Measurements from ENCODE around the gene RBM38.
A peak's percentile ranks its signal among the peaks of the same experiment; 100 is the strongest.

Gene RBM38

DNA sequence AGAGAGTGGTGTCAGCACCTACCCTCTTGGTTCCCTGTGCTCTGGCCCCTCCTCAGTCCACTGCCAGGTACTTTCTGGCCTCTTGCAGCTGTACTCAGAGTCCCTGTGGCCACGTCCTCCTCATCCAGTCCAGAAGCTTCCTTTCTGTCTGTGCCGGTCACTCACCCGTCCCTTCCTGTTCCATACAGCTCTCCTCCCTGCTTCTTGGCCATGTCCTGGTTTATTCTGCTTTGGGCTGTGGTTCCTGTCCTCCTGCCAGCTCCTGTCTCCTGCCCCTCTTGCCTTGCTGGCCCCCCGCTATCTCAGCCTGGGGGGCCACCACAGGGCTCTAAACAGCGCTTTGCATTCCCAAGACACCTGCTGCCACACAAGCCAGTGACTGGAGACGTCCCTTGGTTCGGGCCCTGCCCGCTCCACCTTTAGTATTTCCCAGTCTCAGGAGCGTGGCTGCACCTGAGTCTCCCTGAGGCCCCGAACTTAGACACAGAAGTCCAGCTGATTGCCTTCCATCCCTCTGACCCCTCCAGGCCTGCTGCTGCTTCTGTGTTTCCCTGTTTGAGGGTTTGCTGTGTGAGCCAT, 15.5 kb upstream of the RBM38 start:
- FAIRE-seq: no peak

DNA sequence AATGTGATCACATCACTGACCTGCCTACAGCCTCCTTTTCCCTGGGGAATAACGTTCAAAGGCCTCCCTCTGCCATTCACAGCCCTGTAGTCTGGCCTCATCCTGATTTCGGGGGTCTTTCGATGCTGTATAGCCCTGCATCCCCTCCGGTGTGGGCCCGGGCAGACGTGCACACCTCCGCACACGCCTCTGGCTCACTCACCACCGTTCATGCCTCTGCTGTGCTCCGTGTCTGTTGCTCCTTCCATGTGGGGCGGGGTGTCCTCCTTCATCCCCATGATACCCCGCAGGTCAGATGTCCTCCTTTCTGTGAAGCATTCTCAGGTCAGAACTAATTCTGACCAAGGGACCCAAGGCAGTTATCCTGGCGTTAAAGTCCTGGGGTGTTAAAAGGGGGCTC, 13.8 kb upstream of the RBM38 start:
- FAIRE-seq: no peak

DNA sequence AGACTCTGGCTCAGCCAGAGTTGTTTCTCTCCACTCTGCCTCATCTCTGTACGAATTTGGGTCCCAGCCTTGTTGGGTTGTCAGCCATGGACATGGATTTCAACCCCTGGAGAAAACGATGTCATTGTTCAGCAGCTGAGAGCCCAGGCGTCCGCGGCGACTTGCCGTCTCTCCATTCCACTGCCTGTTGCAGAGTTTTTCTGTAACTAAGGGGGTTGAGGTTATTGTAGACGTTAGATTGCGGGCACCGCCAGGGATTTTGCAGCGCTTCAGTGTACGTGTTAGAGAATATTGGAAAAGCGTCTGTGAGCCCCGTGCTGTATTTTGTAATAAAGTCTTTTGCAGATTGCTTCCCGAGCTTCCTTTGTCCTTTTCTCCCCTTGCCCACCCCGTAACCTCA, 13.1 kb upstream of the RBM38 start:
- no peak for FAIRE-seq

DNA sequence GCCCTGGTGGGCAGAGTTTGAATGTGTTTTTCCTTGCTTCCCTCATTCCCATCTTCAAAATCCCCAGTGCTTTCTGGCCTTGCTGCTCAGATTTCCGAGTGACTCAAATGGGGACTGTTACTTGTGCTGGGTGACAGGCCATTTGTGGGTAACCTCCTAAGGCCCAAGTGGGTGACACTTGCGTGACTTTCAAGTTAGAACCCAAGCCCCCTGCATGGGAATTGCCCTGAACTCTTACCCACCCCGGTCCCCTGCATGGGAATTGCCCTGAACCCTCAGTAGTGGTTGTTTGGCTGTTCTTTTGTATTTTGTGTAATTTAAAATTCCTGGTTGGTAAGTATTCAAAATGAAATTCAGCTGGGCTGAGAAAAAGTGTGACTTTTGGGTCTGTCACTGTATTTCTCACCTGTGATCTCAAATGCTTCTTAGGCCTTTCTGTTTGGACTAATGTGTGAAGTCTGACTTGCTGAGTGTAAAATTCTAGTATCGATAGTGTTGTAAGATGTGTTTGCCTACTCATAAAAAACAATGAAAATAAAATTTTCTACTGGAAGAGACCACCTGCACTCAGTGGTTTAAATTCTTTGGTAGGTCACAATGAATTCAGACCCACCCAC, 12.4 kb upstream of the RBM38 start:
- no peak for FAIRE-seq

DNA sequence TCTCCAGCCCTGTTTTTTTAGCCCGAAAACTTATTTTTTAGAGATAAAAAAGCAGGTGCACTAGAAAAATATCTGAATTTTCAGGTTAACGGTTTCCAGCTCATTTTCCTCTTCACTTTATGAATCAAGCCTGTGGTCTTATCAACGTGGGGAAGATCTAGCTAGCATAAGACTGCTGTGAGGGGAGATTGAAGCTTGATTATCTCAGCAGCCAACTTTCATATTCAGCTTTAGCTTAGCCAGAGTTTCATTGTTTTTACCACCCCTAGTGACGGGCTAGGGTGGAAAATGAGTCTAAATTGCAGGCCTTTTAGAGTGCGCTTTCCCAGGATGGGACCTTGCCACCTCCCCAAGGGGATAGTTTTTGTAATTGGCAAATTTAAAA, 11.9 kb upstream of the RBM38 start:
- no peak for FAIRE-seq

DNA sequence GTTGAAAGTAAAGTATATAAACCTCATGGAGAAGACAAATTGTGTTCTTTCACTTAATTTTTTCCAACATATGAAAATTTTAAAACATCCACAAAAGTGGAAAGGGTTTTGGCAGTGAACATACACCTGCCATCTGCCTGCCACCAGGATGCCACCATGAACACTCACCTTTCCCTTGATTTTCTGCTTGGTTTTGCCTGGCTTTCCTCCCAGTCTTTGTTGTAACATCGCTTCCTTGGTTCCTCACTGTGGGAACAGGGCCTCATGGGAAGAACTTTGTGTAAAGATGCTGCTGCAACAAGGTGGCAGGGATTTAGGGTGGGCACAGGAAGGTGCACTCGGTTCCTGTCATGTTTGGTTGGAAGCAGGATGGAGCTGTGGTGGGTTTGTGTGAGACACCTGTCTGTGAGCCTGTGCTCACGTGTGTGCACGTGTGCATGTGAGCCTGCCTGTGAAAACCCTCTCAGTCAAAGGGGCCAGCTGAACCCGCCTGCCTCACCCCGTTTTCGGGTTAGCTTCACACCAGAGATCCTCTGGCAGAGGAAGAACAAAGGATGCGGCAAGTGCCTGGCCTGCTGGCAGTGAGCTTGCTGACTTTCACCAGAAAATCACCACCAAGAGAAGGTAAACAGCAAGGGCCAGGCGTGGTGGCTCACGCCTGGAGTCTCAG, 11.0 kb upstream of the RBM38 start:
- FAIRE-seq: no peak

DNA sequence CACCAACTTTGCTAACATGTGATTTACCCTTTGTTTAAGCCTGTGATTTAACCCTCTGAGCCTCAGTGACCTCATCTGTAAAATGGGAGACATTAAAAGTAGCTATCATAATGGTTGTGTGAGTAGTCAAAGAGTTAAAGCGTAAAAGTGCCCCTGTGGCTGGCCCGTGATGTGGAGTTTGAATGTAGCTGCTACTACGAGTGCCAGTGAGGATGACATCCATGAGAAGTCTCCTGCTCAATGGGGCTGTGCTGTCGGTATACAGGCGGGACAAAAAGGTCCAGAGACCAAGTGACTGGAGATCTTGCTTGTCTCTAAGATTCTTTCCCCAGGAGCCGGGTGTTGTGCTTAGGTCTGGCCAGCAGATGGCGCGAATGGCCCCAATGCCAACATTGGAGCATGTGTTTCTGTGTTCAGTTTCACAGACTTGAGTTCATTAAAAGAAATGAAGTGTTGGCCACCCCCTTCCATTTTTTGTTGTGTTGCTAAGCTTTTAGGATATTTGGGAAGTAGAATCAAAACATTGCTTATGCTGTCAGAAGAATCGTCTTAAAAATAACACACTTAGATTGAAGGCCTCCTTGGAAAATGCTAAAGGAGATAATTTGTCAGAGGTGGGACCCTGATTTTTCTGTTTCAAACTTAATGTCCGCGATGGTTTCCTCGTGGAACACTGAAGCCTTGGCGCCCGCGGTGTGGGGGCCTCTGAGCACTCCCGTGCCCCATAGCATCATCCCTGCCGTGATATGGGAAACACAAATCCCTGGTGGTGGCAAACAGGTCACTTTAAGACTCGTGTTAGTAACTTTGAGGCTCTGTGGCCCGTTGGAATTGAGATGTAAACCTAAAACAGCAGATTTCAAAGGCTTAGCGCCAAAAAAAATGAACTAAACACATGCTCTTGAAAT, 9.3 kb upstream of the RBM38 start:
- peak; percentile 76 for FAIRE-seq

DNA sequence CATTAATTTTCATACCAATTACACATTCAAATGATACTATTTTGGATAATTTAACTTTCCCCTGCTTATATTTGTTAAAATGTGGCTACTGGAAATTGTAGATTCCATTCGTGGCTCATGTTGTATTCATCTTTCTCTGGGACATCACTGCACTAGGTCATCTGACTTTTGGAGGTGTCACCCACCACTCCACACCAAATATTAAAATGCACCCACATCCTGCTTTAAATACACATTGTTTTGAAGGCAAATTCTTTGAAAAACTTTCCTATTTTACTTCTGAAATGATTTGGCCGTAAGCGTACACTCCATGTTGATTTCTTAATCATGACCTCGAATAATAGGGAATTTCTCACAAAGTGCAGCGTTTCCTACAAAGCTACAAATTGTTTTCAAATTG, 8.7 kb upstream of the RBM38 start:
- no peak for FAIRE-seq

DNA sequence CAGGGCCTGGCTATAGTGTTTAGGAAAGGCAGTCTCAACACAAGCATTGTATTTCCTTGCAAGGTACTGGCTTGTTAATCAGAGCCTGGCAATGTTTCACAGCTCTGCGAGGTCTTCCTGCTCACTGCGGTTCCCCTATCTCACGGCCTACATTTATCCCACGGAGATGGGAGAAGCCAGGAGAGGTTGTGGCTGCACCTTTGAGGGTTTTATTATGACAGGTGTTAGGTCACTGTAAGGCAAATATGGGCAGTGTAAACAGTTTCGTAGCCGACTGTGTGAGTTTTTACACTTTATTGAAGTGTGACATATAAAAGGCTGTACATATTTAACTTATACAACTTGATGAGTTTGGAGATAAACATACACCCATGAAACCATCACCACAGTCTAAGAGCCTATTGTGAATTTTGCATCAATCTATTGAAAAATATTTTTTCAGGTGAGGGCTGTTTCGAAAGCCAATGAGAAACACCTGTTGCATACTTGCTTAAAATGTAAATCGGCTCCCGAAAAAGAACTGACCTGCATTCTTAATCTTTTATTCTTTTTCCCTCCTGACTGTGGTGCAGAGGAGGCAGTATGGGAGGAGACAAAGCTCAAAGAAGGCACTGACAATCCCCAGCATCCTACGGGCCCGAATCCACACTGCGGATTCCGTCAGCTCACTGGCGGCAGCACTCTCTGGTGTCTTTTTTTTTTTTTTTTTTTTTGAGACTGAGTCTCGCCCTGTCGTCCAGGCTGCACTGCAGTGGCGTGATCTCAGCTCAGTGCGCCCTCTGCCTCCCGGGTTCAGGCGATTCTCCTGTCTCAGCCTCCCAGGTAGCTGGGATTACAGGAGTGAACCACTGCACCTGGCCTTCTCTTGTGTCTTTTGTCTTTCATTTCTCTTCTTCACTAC, 7.5 kb upstream of the RBM38 start:
- no peak for FAIRE-seq

DNA sequence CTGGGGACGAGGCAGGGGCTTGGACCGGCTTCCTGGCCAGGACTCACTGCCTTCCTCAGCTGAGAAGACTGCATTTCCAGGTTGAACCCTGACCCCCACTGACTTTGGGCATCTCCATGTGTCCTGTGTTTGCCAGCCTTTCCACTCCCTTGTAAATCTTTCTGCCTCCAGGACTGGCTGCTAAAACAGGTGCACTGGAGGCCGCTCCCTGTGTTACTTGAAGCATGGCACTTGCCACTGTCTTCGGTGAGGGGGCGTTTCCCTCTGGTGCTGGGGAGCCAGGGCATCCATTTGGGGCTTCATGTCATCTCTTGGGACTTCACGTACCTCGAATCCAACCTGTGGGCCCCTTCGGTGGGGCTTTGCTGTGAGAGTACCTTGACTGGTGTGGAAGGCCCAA, 6.7 kb upstream of the RBM38 start:
- no peak for FAIRE-seq

DNA sequence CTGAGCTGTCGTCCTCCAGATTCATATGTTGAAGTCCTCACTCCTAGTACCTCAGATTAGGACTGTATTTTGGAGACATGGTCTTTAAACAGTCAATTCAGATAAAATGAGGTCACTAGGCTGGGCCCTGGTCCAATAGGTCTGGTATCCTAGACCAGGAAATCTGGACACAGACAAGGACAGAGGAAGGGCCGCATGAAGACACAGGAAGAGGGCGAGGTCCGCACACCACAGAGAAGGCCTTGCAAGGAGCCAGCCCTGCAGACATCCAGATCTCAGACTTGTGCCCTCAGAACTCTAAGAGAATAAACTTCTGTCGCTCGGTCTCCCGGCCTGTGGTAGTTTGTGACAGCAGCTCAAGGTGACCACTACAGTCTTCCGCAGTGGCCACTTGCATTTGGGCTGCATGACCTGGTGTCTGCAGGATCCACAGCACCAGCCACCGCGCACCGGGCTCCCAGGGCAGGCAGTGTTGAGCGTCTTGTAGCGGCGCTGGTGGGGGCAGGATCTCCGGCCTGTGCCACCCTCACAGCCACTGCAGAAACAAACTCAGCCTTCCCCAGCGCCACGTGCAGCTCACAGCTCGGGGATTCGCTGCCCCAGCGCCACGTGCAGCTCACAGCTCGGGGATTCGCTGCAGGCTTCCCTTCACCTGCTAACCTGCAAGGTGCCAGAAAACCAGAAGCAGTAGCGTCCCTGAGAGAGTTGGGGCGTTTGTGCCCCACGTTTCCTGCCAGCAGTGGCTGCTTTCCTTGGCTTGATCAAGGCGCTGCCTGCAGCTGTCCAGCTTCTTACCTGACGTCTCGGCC, 6.0 kb upstream of the RBM38 start:
- FAIRE-seq: no peak

DNA sequence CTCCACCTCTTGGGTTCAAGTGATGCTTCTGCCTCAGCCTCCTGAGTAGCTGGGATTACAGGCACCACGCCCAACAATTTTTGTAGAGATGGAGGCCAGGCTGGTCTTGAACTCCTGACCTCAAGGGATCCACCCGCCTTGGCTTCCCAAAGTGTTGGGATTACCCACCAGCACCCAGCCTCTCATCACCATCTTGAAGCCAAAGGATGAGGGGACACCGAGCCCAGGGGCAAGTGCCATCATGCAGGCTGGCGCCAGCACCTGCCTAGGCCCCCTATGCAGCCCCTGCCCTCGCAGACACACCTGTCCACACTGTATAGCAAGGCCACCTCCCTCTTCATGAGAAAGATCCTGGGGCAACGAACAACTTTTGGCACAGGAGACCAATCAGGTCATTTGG, 5.3 kb upstream of the RBM38 start:
- no peak for FAIRE-seq

DNA sequence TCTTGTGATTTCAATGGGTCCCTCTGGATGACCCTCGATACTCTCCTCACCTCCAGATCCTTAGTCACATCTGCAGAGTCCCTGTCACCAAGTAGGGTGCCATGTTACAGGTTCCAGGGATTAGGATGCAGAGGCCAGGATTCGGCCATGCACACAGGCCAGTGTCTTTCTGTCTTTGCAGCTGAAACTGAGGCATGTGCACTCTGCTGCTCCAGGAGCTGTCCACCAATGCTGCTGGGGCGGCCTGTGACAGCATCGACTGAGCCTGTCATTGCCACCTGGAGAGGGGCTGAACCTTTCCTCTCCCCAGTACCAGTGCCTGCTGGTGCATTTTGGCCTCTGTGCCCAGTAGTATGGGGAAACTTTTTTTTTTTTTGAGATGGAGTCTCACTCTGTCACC, 4.4 kb upstream of the RBM38 start:
- no peak for FAIRE-seq

DNA sequence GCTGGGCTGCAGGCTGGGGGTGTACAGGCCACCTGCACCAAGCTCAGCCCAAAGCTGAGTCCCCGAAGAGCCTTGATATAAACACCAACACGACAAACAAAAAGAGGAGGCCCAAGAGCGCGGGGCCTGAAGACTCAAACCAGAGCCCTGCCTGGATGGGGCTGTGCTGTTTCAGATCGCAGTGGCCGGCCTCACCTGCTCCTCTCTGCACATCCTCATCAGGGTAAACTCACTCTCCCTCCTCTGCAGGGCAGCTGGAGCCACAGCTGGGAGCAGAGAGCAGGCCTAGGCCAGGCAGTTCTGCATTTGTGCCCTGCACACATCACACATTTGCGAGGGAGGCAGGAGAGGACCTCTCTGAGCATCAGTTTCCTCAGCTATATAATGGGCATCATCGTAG, 3.7 kb upstream of the RBM38 start:
- no peak for FAIRE-seq

DNA sequence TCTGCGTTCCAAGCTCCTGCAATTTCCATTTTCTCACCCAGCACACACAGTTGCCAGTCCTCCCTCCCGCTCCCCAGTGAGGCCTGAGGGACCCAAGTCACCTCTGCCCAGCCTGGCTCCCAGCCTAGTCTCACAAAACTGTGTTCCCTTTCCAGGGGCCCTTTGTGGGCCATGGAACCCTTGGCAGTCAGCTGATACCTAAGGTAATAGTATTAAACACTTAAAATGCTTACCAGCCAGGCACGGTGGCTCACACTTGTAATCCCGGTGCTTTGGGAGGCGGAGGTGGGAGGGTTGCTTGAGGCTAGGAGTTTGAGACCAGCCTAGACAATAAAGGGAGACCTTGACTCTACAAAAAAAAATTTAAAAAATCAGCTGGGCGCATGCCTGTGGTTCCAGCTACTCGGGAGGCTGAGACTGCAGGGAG, 3.2 kb upstream of the RBM38 start:
- no peak for FAIRE-seq

DNA sequence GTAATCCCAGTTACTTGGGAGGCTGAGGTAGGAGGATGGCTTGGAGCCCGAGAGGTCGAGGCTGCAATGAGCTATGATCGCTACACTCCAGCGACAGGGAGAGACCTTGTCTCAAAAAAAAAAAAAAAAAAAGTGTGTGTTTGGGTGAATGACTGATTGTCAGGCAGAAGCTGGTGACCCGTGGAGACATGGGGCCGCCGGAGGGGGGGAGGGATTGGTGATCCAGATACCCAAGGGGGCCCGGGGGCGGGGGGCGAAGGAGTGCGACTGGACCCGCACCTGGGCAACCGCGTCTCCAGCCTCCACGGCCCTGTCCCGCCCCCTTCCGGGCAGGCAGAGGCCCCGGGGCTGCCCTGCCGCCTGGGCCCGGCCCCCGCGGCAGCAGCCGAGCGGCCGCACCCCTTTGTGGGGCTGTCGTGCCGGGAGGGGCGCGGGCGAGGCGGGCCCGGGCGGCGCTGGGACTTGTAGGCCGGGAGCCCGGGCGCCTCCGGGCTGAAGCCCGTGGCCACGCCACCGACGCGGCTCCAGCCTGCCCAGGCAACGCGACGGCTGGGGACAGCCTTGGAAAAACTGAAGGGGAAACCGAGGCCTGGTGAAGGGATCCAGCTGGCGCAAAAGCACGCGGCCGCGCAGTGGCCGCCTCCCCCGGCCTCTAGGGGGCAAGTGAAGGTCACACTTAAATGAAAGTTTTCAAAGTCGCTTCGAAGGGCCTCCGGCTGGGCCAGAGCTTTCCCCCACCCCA, 2.1 kb upstream of the RBM38 start:
- no peak for FAIRE-seq

DNA sequence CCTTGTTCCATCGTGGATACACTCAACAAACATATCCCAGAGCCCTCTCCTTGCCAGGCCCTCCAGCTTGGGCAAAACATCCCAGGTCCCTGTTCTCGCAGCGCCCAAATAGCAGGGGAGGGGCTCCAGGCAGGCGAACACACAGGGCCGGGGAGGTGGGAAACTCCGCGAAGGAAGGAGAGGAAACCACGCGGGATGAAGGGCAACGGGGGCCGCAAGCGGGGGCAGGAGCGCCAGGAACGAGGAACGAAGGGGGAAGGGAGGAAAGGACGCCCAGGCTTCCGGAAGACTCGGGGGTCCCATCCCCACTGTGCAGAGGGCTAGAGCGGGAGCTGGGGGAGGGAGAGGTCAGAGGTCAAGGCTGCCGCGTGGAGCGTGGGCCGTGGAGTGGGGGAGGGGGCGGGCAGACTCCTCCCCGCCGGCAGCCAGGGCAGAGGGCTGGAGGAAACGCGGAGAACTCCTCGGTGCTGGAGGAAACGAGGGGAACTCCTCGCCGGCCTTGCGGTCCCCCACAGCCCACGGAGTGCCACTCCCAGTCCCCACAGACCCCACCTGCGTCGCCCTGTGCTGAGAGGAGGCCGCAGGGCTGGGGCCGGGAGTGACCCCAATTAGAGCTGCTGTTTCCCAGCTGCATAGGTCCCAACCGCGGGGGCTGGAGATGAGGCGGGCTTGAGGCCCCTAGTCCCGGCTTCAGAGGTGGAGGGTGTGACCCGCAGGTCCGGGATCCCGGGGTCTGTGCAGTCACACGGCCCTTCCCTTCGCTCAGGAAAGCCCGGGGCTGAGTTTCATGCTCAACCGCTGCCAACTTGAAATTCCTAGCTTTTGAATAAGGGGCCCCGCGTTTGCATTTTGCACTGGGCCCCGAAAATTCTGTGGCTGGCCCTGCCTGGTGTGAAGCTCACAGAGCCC, 1.2 kb upstream of the RBM38 start:
- FAIRE-seq: no peak

DNA sequence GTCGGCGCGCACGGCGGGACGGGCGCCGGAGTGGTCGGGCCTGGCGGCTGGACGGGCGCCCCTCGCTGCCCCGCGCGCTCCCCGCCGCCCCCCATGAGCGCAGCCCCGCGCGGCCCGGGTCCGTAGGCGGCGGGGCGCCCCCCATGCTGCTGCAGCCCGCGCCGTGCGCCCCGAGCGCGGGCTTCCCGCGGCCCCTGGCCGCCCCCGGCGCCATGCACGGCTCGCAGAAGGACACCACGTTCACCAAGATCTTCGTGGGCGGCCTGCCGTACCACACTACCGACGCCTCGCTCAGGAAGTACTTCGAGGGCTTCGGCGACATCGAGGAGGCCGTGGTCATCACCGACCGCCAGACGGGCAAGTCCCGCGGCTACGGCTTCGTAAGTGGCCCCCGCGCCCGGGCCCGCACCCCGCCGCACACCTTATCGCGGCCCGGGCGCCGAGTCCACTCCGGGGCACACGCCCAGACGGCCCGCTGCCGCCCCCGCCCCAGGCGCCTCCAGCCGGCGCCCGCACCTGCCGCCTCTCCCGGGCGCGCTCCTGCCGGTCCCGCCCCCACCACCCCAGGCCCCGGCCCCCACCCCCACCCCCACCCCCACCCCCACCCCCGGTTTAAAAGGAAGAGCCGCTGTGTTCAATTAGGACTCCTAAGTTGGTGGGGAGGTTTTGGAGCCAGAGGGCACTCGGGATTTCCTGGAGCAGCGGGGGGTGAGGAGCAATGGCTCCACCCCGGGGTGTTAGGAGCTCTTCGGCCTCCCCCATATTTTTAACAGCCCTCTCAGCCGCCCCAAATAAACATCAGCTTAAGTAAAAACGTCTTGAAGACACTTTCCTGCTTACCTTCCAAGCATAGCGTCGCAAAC, 474 bp downstream of the RBM38 start:
- FAIRE-seq: no peak

Data from TTC549 (cell line).